WTC11 (cell line): ENCODE data around the gene MATR3.

Source experiments
- AFF4 ChIP-seq: sonication (generic); formaldehyde crosslinking; IDR thresholded peaks from 2 replicates; pipeline ENCODE4 v1.8.1; 2023; ENCODE audit warnings: mild to moderate bottlenecking, missing genetic modification reagents, borderline replicate concordance
- CTCF ChIP-seq: fragments of 200-600 bp; IDR thresholded peaks from 2 replicates; pipeline ENCODE4 v1.8.0; 2022; ENCODE audit warnings: antibody characterized with exemption
- FOXP4 ChIP-seq: sonication (generic); formaldehyde crosslinking; IDR thresholded peaks from 2 replicates; pipeline ENCODE4 v1.8.0; 2022; ENCODE audit warnings: mild to moderate bottlenecking, missing genetic modification reagents
- JUN ChIP-seq: sonication (generic); formaldehyde crosslinking; IDR thresholded peaks from 2 replicates; pipeline ENCODE4 v1.8.0; 2023; ENCODE audit warnings: mild to moderate bottlenecking, missing genetic modification reagents
- NR3C1 ChIP-seq: sonication (generic); formaldehyde crosslinking; conservative IDR thresholded peaks from 2 replicates; pipeline ENCODE4 v1.8.1; 2023; ENCODE audit warnings: low read depth, mild to moderate bottlenecking, missing genetic modification reagents
- USF2 ChIP-seq: sonication (generic); formaldehyde crosslinking; IDR thresholded peaks from 2 replicates; pipeline ENCODE4 v1.8.1; 2023; ENCODE audit warnings: mild to moderate bottlenecking, missing genetic modification reagents, moderate library complexity
- ZNF423 ChIP-seq: fragments of 250-450 bp; sonication (Bioruptor Pico); IDR thresholded peaks from 2 replicates; pipeline ENCODE4 v2.1.2; 2022; ENCODE audit warnings: mild to moderate bottlenecking, moderate library complexity
- TF ChIP-seq, protein P1 (sequence below): sonication (generic); formaldehyde crosslinking; IDR thresholded peaks from 2 replicates; pipeline ENCODE4 v1.8.0; 2022; ENCODE audit warnings: mild to moderate bottlenecking, missing genetic modification reagents
- TF ChIP-seq, protein P2 (sequence below): sonication (generic); formaldehyde crosslinking; IDR thresholded peaks from 2 replicates; pipeline ENCODE4 v1.8.0; 2022; ENCODE audit warnings: mild to moderate bottlenecking, missing genetic modification reagents

- TF ChIP-seq ZNF423 (CRISPR knock-in tag) (no peak), JUN (no peak), NR3C1 (CRISPR knock-in tag) (no peak), FOXP4 (CRISPR knock-in tag) (no peak), USF2 (CRISPR knock-in tag) (no peak), AFF4 (CRISPR knock-in tag) (no peak), CTCF (no peak)
- TF ChIP-seq, protein P1, sequence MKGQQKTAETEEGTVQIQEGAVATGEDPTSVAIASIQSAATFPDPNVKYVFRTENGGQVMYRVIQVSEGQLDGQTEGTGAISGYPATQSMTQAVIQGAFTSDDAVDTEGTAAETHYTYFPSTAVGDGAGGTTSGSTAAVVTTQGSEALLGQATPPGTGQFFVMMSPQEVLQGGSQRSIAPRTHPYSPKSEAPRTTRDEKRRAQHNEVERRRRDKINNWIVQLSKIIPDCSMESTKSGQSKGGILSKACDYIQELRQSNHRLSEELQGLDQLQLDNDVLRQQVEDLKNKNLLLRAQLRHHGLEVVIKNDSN (CRISPR knock-in tag) = no peak
- TF ChIP-seq, protein P2, sequence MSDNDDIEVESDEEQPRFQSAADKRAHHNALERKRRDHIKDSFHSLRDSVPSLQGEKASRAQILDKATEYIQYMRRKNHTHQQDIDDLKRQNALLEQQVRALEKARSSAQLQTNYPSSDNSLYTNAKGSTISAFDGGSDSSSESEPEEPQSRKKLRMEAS (CRISPR knock-in tag) = no peak
Observed at GRCh38 chr5:139296862-139297326, 3.4 kb downstream of the MATR3 start.
